H9 (cell line): ENCODE data around the gene CCNY. TPM values are rescaled to one million over a fixed set of nuclear protein-coding genes. Genes with fewer than 3 reads are reported as not detected.

Source experiments
- DNase-seq: peaks from one replicate; pipeline ENCODE4 v3.0.0-alpha.2; 2017
- H2AFZ ChIP-seq: one replicate; pipeline ENCODE4 v1.6.1; 2013; ENCODE audit warnings: mild to moderate bottlenecking, low read length, control low read depth, moderate library complexity
- H2AK5ac ChIP-seq: 2 replicates; pipeline ENCODE4 v1.6.1; 2013; ENCODE audit warnings: low read length, control low read depth, mixed read lengths; ENCODE audit not compliant: insufficient read length
- H2BK120ac ChIP-seq: one replicate; pipeline ENCODE4 v1.6.1; 2013; ENCODE audit warnings: low read depth, mild to moderate bottlenecking, low read length, control low read depth, inconsistent platforms; ENCODE audit not compliant: poor library complexity, severe bottlenecking
- H2BK12ac ChIP-seq: 2 replicates; pipeline ENCODE4 v1.6.1; 2013; ENCODE audit warnings: low read length, control low read depth, mixed read lengths, low read depth; ENCODE audit not compliant: insufficient read length
- H2BK15ac ChIP-seq: 2 replicates; pipeline ENCODE4 v1.6.1; 2013; ENCODE audit warnings: low read depth, low read length, control low read depth
- H2BK20ac ChIP-seq: one replicate; pipeline ENCODE4 v1.6.1; 2013; ENCODE audit warnings: low read depth, mild to moderate bottlenecking, low read length, control low read depth, inconsistent platforms; ENCODE audit not compliant: poor library complexity, severe bottlenecking
- H2BK5ac ChIP-seq: 2 replicates; pipeline ENCODE4 v1.6.1; 2013; ENCODE audit warnings: low read length, control low read depth, mixed read lengths; ENCODE audit not compliant: insufficient read length
- H3K14ac ChIP-seq: 2 replicates; pipeline ENCODE4 v1.6.1; 2013; ENCODE audit warnings: low read length, control low read depth; ENCODE audit not compliant: insufficient read depth
- H3K18ac ChIP-seq: 2 replicates; pipeline ENCODE4 v1.6.1; 2013; ENCODE audit warnings: low read depth, mild to moderate bottlenecking, mixed read lengths, low read length, control low read depth; ENCODE audit not compliant: insufficient read length
- H3K23ac ChIP-seq: 2 replicates; pipeline ENCODE4 v1.6.1; 2013; ENCODE audit warnings: low read length, control low read depth, mixed read lengths, low read depth; ENCODE audit not compliant: insufficient read length
- H3K23me2 ChIP-seq: 2 replicates; pipeline ENCODE4 v1.6.1; 2013; ENCODE audit warnings: low read depth, mild to moderate bottlenecking, mixed read lengths, low read length, control low read depth; ENCODE audit not compliant: insufficient read length, poor library complexity, severe bottlenecking
- H3K27ac ChIP-seq: 2 replicates; pipeline ENCODE4 v1.5.1; 2013; ENCODE audit warnings: low read length, control low read depth, mixed read lengths, low read depth; ENCODE audit not compliant: insufficient read length
- H3K27me3 ChIP-seq: 2 replicates; pipeline ENCODE4 v1.6.1; 2013; ENCODE audit warnings: low read length, control low read depth, inconsistent platforms; ENCODE audit not compliant: insufficient read depth
- H3K4ac ChIP-seq: 2 replicates; pipeline ENCODE4 v1.6.1; 2013; ENCODE audit warnings: low read depth, mild to moderate bottlenecking, control low read depth, inconsistent platforms, low read length, moderate library complexity
- H3K4me1 ChIP-seq: 2 replicates; pipeline ENCODE4 v1.6.1; 2013; ENCODE audit warnings: low read length, control low read depth, inconsistent platforms; ENCODE audit not compliant: insufficient read depth
- H3K4me2 ChIP-seq: 2 replicates; pipeline ENCODE4 v1.6.1; 2013; ENCODE audit warnings: low read length, control low read depth, mixed read lengths; ENCODE audit not compliant: insufficient read length, insufficient read depth
- H3K56ac ChIP-seq: 2 replicates; pipeline ENCODE4 v1.6.1; 2013; ENCODE audit warnings: low read depth, mild to moderate bottlenecking, mixed read lengths, low read length, control low read depth; ENCODE audit not compliant: insufficient read length
- H3K79me1 ChIP-seq: 2 replicates; pipeline ENCODE4 v1.6.1; 2013; ENCODE audit warnings: low read depth, mild to moderate bottlenecking, moderate library complexity, low read length, control low read depth, inconsistent platforms; ENCODE audit not compliant: insufficient read depth, poor library complexity, severe bottlenecking
- H3K79me2 ChIP-seq: 2 replicates; pipeline ENCODE4 v1.6.1; 2013; ENCODE audit warnings: low read length, control low read depth, inconsistent platforms; ENCODE audit not compliant: insufficient read depth
- H3K9ac ChIP-seq: 2 replicates; pipeline ENCODE4 v1.6.1; 2013; ENCODE audit warnings: low read length, control low read depth, mixed read lengths; ENCODE audit not compliant: insufficient read length; ENCODE audit errors: extremely low read depth
- H3K9me3 ChIP-seq: one replicate; pipeline ENCODE4 v1.6.1; 2013; ENCODE audit warnings: low read depth, low read length, inconsistent platforms; ENCODE audit not compliant: control insufficient read depth
- H3T11ph ChIP-seq: one replicate; pipeline ENCODE4 v1.6.1; 2013; ENCODE audit warnings: mild to moderate bottlenecking, low read length, control low read depth, inconsistent platforms
- H4K20me1 ChIP-seq: one replicate; pipeline ENCODE4 v1.6.1; 2013; ENCODE audit not compliant: control insufficient read depth, insufficient read length, insufficient read depth
- H4K5ac ChIP-seq: 2 replicates; pipeline ENCODE4 v1.6.1; 2013; ENCODE audit warnings: low read depth, mild to moderate bottlenecking, mixed read lengths, low read length, control low read depth; ENCODE audit not compliant: insufficient read length
- H4K8ac ChIP-seq: replicated peaks from 2 replicates; pipeline ENCODE4 v1.6.1; 2013; ENCODE audit warnings: low read length, control low read depth, mixed read lengths, low read depth; ENCODE audit not compliant: insufficient read length
- H4K91ac ChIP-seq: 2 replicates; pipeline ENCODE4 v1.6.1; 2013; ENCODE audit warnings: low read depth, mild to moderate bottlenecking, moderate library complexity, mixed read lengths, low read length, control low read depth; ENCODE audit not compliant: insufficient read length
- H3K27ac Mint-ChIP-seq, 3 experiments: 2 replicates in 2 of 3; 3 replicates in 1 of 3; pipeline ENCODE4 v1.8.0; 2020 to 2021; ENCODE audit warnings: mixed read lengths in 3 of 3, mild to moderate bottlenecking in 1 of 3, moderate library complexity in 1 of 3
- H3K27me3 Mint-ChIP-seq: 2 replicates; pipeline ENCODE4 v1.8.0; 2021; ENCODE audit warnings: low read depth, mild to moderate bottlenecking, moderate library complexity, mixed read lengths
- H3K36me3 Mint-ChIP-seq, 3 experiments: 2 replicates in 2 of 3; 3 replicates in 1 of 3; pipeline ENCODE4 v1.8.0; 2020 to 2021; ENCODE audit warnings: low read depth in 3 of 3, mixed read lengths in 3 of 3; ENCODE audit not compliant: insufficient read depth in 1 of 3
- H3K4me1 Mint-ChIP-seq, 2 experiments: 2 replicates each; pipeline ENCODE4 v1.8.0; 2020; ENCODE audit warnings: mixed read lengths in 2 of 2
- H3K4me3 Mint-ChIP-seq, 2 experiments: 2 replicates in 1 of 2; 3 replicates in 1 of 2; pipeline ENCODE4 v1.8.0; 2020 to 2021; ENCODE audit warnings: mild to moderate bottlenecking in 2 of 2, mixed read lengths in 2 of 2, moderate library complexity in 1 of 2
- H3K9me3 Mint-ChIP-seq, 2 experiments: 2 replicates in 1 of 2; 3 replicates in 1 of 2; pipeline ENCODE4 v1.8.0; 2020; ENCODE audit warnings: mild to moderate bottlenecking in 2 of 2, mixed read lengths in 2 of 2, moderate library complexity in 1 of 2
- CTCF ChIP-seq: fragments of 200-600 bp; sonication (generic); conservative IDR thresholded peaks from 3 replicates; pipeline ENCODE4 v1.8.0; 2021; ENCODE audit warnings: antibody characterized with exemption, mild to moderate bottlenecking
- WGBS: extraction: QIAGEN DNeasy Blood & Tissue Kit; methylation state at CpG from one replicate; pipeline ENCODE4 v1.1.7; 2013; ENCODE audit warnings: missing lambda C conversion rate, low lambda C conversion rate, mixed read lengths; ENCODE audit not compliant: insufficient read length; ENCODE audit errors: extremely low coverage; 5-methylcytosine and 5-hydroxymethylcytosine counted together
- total RNA-seq: library from RNA; stranded (reverse); gene quantifications from 2 replicates; pipeline ENCODE4 v1.2.1, GENCODE V29; 2021

Gene CCNY
- total RNA-seq, 1 experiment from 2014 or later: 62.1 TPM

GRCh38 chr10:35456153-35456720, 119.9 kb downstream of the CCNY start:
- H3K4me1 Mint-ChIP-seq: peaks cover 58 to 61% of the 10 kb centered on the region in 2 experiments
- Histone ChIP-seq H2AFZ (no peak overlapping the region), H4K8ac (no peak overlapping the region), H3K79me1 (no peaks in the 10 kb centered on the region), H3K79me2 (peaks cover 4% of the 10 kb centered on the region; the same call in 1 of the 2 replicates), H4K20me1 (no peaks in the 10 kb centered on the region), H3K9ac (no peak overlapping the region), H3K18ac (no peak overlapping the region), H2AK5ac (no peak overlapping the region), H3K23ac (no peak overlapping the region), H2BK15ac (no peak overlapping the region), H3K56ac (no peak overlapping the region), H2BK20ac (no peak overlapping the region), H3K4ac (no peak overlapping the region), H3K4me2 (no peak overlapping the region), H2BK120ac (no peak overlapping the region), H3K27me3 (no peaks in the 10 kb centered on the region), H3K4me1 (peaks cover 7% of the 10 kb centered on the region; the same call in 1 of the 2 replicates), H2BK5ac (no peak overlapping the region), H3K9me3 (no peaks in the 10 kb centered on the region), H4K5ac (no peak overlapping the region), H3K27ac (no peak overlapping the region), H2BK12ac (no peak overlapping the region), H3K14ac (no peak overlapping the region), H3T11ph (no peak overlapping the region), H4K91ac (no peak overlapping the region), H3K23me2 (no peaks in the 10 kb centered on the region)
- WGBS: no CpG with 5 or more reads among the region's 3 CpGs
- no peak overlapping the region for H3K4me3 Mint-ChIP-seq
- H3K9me3 Mint-ChIP-seq: no peaks in the 10 kb centered on the region
- DNase-seq: no peak
- TF ChIP-seq CTCF: no peak
- no peaks in the 10 kb centered on the region for H3K36me3 Mint-ChIP-seq
- H3K27ac Mint-ChIP-seq: 0 out of 7 replicates have a peak overlapping the region, but pooled peaks of 1 of the 3 experiments have one; percentile 58
- no peaks in the 10 kb centered on the region for H3K27me3 Mint-ChIP-seq
